ENCODE measurements around the gene IMMP2L.
A peak's percentile ranks its signal among the peaks of the same experiment; 100 is the strongest.
"Not testable (repeated sequence)": the region's sequence is repeated elsewhere in the genome, so short reads cannot be mapped to it uniquely, and the experiment has no call there.

IMMP2L gene

DNA sequence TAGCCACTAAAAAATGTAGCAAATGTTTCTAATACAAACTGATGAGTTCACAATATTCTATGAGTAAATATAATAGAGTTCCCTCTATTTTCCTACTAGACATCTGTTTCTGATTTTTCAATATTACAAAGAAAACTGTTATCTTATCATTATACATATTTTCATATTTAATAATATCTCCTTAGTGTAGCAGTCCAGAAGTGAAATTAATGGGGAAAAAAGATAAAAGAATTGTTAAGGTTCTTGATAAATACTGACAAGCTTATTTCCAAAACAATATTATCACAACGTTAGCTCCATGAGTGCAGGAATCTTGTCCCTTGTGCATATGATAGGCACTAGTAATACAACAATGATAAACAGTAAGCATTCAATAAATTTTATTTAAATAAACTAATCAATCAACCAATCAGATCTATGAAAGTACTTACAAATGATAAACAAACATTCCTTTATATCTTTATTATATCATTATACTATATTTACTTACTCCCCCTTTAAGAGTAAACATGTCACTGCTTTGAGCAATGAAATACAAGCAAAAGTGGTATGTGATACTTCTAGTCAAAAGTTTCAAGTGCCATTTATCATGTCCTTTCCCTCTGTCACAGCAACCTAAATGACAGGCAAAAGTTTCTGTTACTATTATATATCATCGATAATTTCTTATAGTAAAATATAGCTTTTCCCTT is 103.1 kb downstream of the IMMP2L start:
- DNase-seq = no peak

DNA sequence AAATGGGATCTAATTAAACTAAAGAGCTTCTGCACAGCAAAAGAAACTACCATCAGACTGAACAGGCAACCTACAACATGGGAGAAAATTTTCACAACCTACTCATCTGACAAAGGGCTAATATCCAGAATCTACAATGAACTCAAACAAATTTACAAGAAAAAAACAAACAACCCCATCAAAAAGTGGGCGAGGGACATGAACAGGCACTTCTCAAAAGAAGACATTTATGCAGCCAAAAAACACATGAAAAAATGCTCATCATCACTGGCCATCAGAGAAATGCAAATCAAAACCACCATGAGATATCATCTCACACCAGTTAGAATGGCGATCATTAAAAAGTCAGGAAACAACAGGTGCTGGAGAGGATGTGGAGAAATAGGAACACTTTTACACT is 111.6 kb downstream of the IMMP2L start:
- not testable (repeated sequence) for DNase-seq

DNA sequence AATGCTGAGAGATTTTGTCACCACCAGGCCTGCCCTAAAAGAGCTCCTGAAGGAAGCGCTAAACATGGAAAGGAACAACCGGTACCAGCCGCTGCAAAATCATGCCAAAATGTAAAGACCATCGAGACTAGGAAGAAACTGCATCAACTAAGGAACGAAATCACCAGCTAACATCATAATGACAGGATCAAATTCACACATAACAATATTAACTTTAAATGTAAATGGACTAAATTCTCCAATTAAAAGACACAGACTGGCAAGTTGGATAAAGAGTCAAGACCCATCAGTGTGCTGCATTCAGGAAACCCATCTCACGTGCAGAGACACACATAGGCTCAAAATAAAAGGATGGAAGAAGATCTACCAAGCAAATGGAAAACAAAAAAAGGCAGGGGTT is 114.8 kb downstream of the IMMP2L start:
- not testable (repeated sequence) for DNase-seq

DNA sequence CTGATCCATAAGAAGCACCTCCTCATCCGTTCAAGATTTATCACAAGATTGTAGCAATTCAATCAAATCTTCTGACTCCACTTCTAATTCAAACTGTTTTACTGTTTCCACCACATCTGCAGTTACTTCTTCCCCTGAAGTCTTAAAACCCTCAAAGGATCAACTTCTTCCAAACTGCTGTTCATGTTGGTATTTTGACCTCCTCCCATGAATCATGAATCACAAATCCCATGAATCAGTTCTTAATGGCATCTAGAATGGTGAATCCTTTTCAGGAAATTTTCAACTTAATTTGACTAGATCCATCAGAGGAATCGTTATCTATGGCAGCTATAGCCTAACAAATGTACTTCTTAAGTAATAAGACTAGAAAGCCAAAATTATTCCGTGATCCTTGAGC is 122.3 kb downstream of the IMMP2L start:
- DNase-seq = no peak

DNA sequence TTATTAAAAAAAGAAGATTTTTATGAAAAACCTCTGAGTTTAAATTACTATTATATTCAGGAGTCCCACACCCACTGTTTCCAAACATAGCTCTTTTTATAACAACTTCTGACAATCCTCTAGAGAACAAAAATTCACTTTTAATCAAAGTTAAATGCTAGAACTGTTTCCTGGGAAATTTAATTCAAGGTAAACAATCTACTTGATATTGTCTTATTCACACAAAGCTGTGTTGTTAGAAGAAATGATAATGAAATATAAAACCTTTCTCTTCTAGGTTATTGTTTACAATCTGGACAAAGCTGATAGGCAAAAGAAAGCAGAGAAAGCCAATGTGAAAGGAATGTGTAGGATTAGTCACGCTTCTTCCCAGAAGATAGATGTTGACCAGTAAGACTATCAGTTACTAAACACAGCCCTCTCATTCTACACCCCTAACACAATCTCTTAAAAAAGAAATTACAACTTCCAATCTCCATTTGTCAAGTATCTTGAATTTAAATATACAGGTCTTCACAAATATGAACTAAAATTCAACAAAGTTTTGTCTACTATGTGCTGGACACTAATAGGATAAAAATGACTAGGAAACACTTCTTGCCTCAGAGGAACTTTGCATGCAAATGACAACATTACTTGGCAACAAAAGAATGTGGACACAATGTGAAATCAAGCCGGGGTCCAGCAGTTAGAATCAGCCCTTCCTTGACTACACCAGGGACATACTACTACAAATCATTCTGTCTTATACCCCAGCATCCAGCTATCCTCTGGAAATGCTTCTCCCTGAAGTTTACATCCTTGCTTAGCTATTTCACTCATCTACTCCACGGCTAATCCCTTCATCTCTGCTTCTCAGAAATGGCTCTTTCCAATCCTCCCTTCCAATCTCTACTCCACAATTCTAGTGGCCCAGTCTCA is 123.7 kb downstream of the IMMP2L start:
- no peak for DNase-seq

DNA sequence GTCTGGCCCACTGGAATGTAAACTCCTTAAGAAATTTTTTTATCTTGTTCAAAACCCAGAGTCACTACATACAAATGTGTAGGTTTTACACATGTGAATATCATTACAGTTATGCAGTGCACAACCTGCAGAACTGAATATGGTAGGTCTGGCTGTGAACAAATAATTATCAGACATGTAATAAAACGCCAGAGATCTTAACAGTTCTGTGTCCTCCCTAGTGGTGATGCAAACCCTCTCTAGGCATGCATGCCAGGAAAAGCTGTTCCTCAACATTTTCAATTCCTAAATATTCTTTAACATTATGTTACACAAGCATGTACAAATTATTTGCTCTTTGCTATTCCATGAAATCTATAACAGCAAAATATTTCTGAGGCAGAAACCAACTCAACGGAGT is 124.6 kb downstream of the IMMP2L start:
- no peak for DNase-seq

DNA sequence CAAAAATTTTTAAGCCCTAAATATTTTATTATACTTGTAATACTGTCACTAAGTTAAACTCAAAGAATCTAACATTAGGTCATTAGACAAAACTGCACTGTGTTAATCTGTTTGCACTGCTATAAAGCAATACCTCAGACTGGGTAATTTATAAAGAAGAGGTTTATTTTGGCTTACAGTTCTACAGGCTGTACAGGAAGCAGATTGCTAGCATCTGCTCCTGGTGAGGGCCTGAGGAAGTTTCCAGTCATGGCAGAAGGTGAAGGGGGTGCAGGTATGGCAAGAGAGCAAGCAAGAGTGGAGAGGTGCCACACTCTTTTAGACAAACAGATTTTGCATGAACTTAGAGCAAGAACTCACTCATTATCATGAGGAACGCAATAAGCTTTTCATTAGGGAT is 125.7 kb downstream of the IMMP2L start:
- DNase-seq = no peak

DNA sequence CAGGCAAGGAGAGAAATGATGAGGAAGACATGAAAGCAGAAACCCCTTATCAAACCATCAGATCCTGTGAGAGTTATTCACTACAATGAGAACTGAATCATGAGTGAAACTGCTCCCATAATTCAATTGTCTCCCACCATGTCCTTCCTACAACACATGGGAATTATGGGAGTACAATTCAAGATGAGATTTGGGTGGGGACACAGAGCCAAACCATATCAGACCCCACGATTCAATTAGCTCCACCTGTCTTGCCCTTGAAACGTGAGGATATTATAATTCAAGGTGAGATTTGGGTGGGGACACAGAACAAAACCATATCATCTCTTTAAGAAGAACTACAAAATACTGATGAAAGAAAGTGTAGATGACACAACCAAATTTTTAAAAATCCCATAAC is 128.9 kb downstream of the IMMP2L start:
- no peak for DNase-seq

DNA sequence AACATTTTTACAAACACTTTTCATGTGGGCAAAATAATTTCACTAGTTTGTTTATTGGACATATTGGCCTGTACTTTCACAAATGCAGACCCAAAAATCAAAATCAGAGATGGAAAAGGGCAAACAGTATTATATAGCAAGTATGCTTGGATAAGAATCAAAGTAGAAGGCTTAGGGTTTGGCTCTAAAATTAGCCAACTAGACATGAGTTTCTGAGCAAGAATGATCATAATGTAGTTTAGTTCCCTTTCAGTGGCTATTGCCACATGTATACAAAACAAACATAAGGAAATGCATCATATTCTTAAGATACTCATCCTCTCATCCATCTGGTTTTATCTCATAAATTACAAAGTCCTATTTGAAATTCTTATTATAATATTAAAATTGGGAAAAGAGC is 132.5 kb downstream of the IMMP2L start:
- no peak for DNase-seq

DNA sequence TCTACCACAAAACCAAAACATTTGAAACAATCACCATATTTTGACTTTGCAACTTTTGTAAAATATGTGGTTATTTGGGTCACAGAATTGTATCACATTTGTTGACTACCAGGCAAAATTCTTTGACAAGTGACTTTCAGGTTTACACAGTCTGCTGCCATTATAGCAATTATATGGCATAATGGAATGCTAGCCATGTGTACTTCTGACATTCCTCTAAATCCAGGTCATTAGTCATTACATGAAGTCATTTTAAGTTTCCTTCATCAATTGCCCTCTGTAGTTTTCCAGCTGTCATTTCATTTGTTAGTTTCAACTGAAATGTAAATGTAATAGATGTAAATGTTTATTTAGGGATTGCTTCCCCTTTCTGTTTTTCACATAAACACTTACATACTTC is 137.5 kb downstream of the IMMP2L start:
- DNase-seq = no peak

DNA sequence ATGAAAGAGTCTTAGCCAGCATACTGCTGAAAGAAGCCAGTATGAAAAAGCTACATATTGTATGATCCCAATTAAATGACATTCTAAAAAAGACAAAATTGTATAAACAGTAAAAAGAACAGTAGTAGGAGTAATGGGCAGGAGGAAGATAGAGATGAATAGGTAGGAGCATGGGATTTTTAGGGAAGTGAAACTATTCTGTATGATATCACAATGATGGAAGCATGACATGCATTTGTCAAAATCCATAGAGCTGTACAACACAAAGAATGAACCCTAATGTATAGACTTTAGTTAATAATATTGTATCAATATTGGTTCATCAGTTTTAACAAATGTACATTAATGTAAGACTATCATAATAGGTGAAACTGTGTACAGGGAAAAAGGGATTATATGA is 147.9 kb downstream of the IMMP2L start:
- no peak for DNase-seq

DNA sequence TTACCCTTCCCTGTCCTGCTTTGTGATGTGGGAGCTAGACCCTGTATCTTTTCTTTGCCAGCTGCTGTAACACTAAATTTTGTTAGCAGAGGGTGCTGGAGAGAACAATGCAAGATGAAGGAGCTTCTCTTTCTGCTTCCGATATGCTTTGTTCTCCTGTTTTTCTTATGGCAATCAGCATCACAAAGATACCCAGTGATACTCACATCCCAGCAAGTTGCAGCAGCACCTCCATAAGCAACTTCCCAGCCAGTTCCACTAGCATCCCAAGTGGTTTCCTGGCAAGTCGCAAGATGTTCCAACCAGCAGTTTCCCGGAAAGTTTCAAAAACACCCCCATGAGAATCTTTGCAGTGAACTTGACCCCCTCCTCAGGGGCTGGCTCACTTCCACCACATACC is 148.6 kb downstream of the IMMP2L start:
- no peak for DNase-seq

DNA sequence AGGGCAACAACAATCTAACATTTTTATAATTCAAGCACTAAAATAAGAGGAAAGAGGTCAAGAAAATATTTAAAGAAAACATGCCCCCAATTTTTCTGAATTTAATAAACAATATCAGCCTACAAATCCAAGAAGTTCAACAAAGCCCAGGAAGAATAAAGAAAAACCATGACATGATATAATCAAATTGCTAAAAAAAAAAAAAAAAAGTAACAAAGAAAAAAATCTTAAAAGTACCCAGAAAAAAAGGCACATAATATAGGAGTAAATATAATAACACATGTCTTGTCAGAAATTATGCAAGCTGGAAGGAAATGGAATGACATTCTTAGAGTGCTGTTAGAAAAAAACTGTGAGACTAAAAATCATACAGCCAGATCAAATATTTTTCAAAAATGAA is 151.4 kb downstream of the IMMP2L start:
- DNase-seq = no peak

DNA sequence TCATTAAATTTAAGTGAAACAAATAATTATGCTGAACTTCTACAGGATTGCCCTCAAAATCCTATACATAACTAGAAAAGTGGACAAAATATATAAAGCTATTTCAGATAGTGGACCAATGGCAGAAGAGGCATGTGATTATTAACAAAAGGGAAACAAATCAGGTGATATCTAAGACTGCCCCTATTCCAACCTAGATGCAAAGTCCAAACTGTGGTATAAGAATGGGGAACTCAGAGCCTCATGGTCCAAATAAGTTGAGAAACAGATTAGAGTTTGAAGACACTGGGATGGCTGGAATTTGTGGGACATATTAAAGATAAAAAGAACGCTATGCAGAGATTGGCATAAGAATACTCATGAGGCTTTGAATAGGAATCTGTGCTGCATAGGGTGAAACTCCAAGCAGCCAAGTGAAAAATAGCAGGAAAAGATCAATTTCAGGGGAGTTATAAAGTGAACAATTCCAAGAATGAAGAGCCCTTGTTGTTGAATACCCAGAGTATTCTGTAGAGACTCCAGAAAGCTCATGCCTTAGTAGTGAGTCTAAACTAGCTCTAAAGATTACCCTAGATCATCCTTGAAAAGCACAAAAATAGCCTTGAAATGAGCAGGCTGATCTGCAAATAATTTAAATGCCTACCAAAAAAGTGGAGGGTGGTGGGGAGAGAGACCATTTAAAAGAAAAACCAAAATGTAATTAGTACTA is 152.4 kb downstream of the IMMP2L start:
- DNase-seq = no peak

DNA sequence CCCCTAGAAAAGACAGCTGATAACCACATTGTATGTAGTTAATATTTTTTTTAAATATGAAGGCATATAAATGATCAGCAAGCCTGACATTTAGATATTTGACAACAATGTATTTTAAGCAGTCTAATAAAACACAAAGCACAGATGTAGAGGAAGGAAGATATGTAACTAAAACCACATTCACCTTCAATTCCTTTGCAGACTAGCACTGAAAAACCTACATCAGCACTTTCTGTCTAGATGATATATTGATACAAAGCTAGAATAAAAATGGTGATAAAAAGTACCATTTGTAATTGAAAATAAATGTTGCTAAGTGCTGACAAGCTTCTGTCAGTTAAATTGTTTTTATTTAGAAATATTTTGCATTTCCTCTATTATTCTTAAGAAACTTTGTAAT is 153.6 kb downstream of the IMMP2L start:
- DNase-seq = no peak

DNA sequence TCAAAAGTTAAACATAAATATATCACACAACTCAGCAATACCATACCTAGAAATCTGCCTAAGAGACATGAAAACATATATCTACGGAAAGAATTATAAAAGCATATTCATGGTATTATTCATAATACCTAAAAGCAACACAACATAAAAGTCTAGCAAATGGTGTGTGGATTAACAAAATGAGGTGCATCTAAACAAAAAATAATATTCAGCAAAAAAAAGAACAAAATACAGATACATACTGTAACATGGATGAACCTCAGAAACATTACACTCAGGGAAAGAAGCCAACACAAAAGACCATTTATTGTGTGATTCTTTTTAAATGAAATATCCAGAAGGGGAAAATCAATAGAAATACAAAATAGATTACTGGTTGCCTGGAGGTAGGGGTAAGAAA is 155.0 kb downstream of the IMMP2L start:
- DNase-seq = no peak

DNA sequence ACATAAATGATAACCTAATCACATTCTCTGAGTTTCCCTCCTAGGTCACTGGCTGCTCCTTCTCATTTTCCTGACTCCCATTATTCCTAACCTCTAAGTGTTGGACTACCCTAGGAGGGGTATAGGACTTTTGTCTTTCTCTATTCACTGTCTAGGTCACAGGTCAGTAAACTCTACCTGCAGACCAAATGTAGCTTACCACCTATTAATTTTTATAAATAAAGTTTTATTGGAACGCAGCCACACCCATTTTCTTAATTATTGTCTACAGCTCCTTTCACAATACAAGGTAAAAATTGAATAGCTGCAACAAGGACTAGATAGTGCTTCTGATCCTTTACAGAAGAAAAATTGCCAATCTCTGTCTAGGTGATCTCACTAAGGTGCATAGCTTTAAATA is 156.7 kb downstream of the IMMP2L start:
- DNase-seq = no peak

DNA sequence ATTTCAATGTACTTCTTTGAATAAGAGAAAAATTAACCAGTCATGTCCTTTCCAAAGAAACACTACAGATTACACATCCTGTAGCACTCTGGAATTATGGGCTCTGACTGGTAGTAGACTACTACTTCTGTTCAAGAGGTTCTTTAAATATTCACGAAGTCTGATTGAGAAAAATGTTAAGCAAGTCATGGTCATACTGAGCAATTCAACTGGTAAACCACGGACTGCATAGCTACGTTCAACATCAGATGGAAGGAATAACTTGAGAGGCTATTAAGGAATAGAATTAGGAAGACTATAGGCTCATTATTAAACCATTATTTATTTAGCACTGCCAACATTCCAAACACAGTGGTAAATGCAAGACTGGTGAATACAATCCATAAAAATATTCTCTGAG is 160.8 kb downstream of the IMMP2L start:
- no peak for DNase-seq

DNA sequence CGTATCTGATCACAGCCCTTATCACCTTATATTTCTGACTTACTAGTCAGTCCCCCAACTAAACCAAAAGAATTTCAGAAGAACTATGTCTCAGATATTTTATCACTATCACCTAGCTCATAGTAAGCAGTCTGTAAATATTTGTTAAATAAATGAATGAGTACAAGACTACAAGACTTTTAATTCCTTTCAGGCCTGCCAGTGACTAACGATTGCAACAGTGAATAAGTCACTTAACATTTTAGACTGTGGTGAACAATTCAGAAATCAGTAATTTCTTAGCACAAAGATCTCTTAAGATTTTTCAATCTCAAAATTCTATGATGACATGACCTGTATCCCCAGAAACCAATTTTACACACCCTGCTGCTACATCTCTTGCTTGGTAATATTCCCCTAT is 162.2 kb downstream of the IMMP2L start:
- DNase-seq = no peak

DNA sequence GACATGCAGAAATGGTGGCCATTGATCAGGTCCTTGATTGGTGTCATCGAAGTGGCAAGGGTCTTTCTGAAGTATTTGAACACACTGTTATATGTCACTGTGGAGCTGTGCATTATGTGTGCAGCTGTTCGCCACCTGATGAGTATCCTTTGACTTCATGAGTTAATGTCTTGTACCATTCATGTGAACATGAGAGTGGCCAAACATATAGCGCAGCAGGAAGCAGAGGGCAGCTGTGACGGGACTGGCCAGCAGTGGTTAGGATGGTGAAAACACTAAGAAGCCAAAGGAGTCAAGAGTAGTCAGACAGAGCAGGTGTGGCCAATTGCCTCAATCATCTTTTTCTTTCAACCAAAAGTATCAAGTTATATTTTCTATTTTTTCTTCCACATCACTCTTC is 167.4 kb downstream of the IMMP2L start:
- peak; percentile 25 for DNase-seq

DNA sequence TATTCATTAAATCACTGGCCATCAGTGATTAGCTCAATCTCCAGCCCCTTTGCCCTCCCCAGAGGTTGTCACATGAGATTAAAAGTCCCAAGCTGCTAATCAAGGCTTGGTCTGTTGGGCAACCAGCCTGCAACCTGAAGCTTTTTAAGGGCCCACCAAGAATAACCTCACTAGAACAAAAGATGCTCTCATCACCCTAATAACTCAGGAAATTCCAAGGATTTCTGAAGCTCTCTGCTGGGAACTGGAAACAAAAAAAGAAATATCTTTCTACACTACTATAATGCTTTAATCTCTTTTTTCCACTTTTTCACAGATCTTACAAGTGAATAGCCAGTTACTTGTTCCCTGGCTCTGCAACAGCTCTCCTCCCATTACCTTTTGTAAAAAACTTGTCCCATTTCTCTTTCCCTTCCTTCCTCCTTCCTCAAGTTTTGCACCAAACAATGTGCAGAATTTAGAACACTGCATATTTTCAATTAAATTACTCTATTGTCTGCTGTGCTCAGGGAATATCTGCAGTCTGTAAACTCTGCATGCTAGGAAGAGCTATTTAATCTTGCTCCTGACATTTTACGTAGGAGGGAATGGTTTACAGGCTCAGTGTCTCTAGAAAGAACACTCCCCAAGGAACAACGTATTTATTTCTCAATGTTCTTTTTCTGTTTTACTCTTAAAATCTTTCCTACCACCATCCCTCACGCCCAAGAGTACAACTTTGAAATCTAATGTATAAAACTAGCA is 169.1 kb downstream of the IMMP2L start:
- DNase-seq = no peak

DNA sequence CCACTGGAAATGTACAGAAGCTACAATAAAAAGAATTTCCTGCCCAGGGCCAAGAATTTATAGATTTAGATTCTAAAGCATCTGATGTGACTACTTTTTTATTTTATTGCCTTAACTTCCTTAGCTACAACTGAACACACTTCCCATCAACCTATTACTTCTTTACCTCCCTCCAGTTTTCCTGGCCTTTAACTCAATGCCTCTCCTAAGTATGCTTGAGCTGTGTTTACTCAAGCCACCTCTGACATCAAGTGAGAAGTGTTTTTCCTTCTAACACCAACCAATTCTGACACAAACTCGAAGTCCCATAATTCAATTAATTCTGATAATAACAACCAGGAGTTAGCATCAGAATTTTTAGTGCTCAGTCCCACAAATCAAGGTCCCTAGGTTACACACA is 170.0 kb downstream of the IMMP2L start:
- no peak for DNase-seq

DNA sequence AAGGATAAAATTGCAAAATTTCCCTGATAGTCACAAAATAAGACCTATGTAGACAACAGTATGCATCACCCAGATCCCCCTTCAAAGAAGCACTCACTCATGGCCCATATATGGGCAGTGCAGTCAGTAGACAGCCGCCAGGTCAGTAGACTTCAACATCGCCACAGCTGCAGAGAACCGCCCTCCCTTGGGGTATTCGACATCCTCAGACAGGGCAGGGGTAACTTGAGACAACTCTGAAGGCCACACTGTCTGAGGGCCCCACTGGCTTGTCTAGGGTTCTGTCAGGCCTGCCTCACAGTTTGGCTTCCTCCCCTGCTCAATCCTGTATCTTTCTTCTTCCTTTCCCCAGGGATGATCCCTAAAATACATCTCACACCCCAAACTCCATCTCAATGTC is 172.3 kb downstream of the IMMP2L start:
- DNase-seq = no peak
